Thyroid gland (tissue), 4 donors: ENCODE data around the gene PPP1R8. TPM values are rescaled to one million over a fixed set of nuclear protein-coding genes. Genes with fewer than 3 reads are reported as not detected.
"Not testable (repeated sequence)": the region's sequence is repeated elsewhere in the genome, so short reads cannot be mapped to it uniquely, and the experiment has no call there.

Source experiments
- DNase-seq, 2 donors: peaks; one replicate each; pipeline ENCODE4 v3.0.0-alpha.2; 2019
- H3K27ac ChIP-seq, 3 donors: fragments of 200-600 bp; sonication (generic); 1 replicate in 2 of 3; 2 replicates in 1 of 3; pipeline ENCODE4 v1.5.1; 2016 to 2019; ENCODE audit warnings: mild to moderate bottlenecking in 1 of 3, moderate library complexity in 1 of 3
- H3K27me3 ChIP-seq: fragments of 200-600 bp; sonication (generic); one replicate; pipeline ENCODE4 v1.5.1; 2019
- H3K36me3 ChIP-seq, 2 donors: fragments of 200-600 bp; sonication (generic); one replicate each; pipeline ENCODE4 v1.5.1; 2016 to 2019
- H3K4me1 ChIP-seq, 2 donors: fragments of 200-600 bp; sonication (generic); one replicate each; pipeline ENCODE4 v1.5.1; 2017 to 2019
- H3K4me3 ChIP-seq, 3 donors: fragments of 200-600 bp; sonication (generic); replicated peaks in 1 of 3; 1 replicate in 2 of 3; 2 replicates in 1 of 3; pipeline ENCODE4 v1.5.1; 2016; ENCODE audit warnings: mild to moderate bottlenecking in 1 of 3
- H3K9me3 ChIP-seq: fragments of 200-600 bp; sonication (generic); one replicate; pipeline ENCODE4 v1.5.1; 2017
- CTCF ChIP-seq, 6 experiments: fragments of 200-600 bp in 3 of 6; fragments of 450-650 bp in 3 of 6; sonication (generic) in 3 of 6; IDR thresholded peaks; one replicate each; pipeline ENCODE4 v1.5.1; 2016 to 2019; ENCODE audit warnings: antibody characterized with exemption in 6 of 6, mild to moderate bottlenecking in 2 of 6, inconsistent platforms in 1 of 6, moderate library complexity in 1 of 6
- POLR2A ChIP-seq, 2 donors: fragments of 450-650 bp; IDR thresholded peaks; one replicate each; pipeline ENCODE4 v1.6.1; 2017; ENCODE audit warnings: antibody characterized with exemption in 2 of 2, mild to moderate bottlenecking in 2 of 2, moderate library complexity in 1 of 2
- WGBS, 2 donors: methylation state at CpG; one replicate each; pipeline ENCODE4 v1.1.5; 2017; 5-methylcytosine and 5-hydroxymethylcytosine counted together
- intact Hi-C: fragments of 100-400 bp; cut with DNase I; formaldehyde crosslinking; loops from one replicate; pipeline ENCODE4 v1.15.1; 2023
- total RNA-seq, 4 donors: library from RNA; depleted of rRNA; stranded (reverse); fragments of >200 nt; gene quantifications; one replicate each; pipeline ENCODE4 v1.2.3, GENCODE V29; 2016

Gene PPP1R8
- total RNA-seq, 4 donors from 2014 or later, result 29.2 to 34.8 (median 33.1) TPM

GRCh38 chr1:27855085-27855484, 24.5 kb downstream of the PPP1R8 start:
- Histone ChIP-seq H3K4me1 (peaks cover 4 to 7% of the 10 kb centered on the region in 2 donors), H3K36me3 (peaks cover 13% of the 10 kb centered on the region in 2 donors), H3K4me3 (no peak overlapping the region), H3K9me3 (no peaks in the 10 kb centered on the region), H3K27ac (no peak overlapping the region), H3K27me3 (no peaks in the 10 kb centered on the region)
- WGBS, 2 donors, result 84 to 94% methylated on average over 6 of the region's 6 CpGs
- intact Hi-C loops, result loop anchor here (5.0 kb wide), 1 partner anchor 127 kb away; no protein-coding TSS in a partner anchor
- no peak for DNase-seq
- no peak for TF ChIP-seq CTCF (IDR thresholded peaks at IDR 0.05)
- TF ChIP-seq POLR2A (IDR thresholded peaks at IDR 0.05), result no peak

GRCh38 chr1:27856561-27857343, 26.2 kb downstream of the PPP1R8 start:
- WGBS, 2 donors, result 59 to 63% methylated on average over 11 to 12 of the region's 12 CpGs
- Histone ChIP-seq H3K4me3 (no peak overlapping the region), H3K36me3 (peaks cover 1 to 2% of the 10 kb centered on the region in 2 donors), H3K9me3 (no peaks in the 10 kb centered on the region), H3K27me3 (no peaks in the 10 kb centered on the region), H3K27ac (no peak overlapping the region), H3K4me1 (peaks cover 4 to 7% of the 10 kb centered on the region in 2 donors)
- intact Hi-C loops, result loop anchor here (5.0 kb wide), 1 partner anchor 126 kb away; no protein-coding TSS in a partner anchor
- no peak for DNase-seq
- TF ChIP-seq POLR2A (IDR thresholded peaks at IDR 0.05) (no peak), CTCF (IDR thresholded peaks at IDR 0.05) (no peak)

GRCh38 chr1:27857552-27857951, 27.0 kb downstream of the PPP1R8 start:
- 79 to 81% methylated on average over 11 of the region's 11 CpGs for WGBS, 2 donors
- H3K27me3 ChIP-seq, H3K27ac ChIP-seq, H3K36me3 ChIP-seq, H3K9me3 ChIP-seq, H3K4me3 ChIP-seq, DNase-seq: not testable (repeated sequence)
- intact Hi-C loops, result loop anchor here (5.0 kb wide), 1 partner anchor 125 kb away; no protein-coding TSS in a partner anchor
- peaks cover 7 to 12% of the 10 kb centered on the region in 2 donors for H3K4me1 ChIP-seq

- TF ChIP-seq CTCF (IDR thresholded peaks at IDR 0.05), result peak; percentile 95 to 98 (median 98)
- TF ChIP-seq POLR2A (IDR thresholded peaks at IDR 0.05), result no peak
- DNase-seq, result peak; percentile 96 to 97
- H3K27ac ChIP-seq, result peak overlapping the region in 1 of 3 donors; percentile 38
- H3K4me3 ChIP-seq, result no peak overlapping the region
- no peaks in the 10 kb centered on the region for H3K36me3 ChIP-seq
- no peaks in the 10 kb centered on the region for H3K9me3 ChIP-seq
- 29 to 44% methylated on average over 8 to 10 of the region's 10 CpGs for WGBS, 2 donors
- intact Hi-C loops, result loop anchor here (5.0 kb wide), 1 partner anchor 124 kb away; no protein-coding TSS in a partner anchor
- no peaks in the 10 kb centered on the region for H3K27me3 ChIP-seq
- peaks cover 13 to 20% of the 10 kb centered on the region in 2 donors for H3K4me1 ChIP-seq
Observed at GRCh38 chr1:27858072-27858948, 27.7 kb downstream of the PPP1R8 start.

- TF ChIP-seq POLR2A (IDR thresholded peaks at IDR 0.05), result no peak
- no peak for TF ChIP-seq CTCF (IDR thresholded peaks at IDR 0.05)
- WGBS, 2 donors, result 89 to 92% methylated on average over 14 of the region's 14 CpGs
- no peak for DNase-seq
- Histone ChIP-seq H3K27ac (no peak overlapping the region), H3K27me3 (no peaks in the 10 kb centered on the region), H3K36me3 (no peaks in the 10 kb centered on the region), H3K4me3 (no peak overlapping the region), H3K4me1 (peaks cover 18 to 27% of the 10 kb centered on the region in 2 donors), H3K9me3 (no peaks in the 10 kb centered on the region)
- intact Hi-C loops, result loop anchor here (5.0 kb wide), 1 partner anchor 123 kb away; no protein-coding TSS in a partner anchor
Observed at GRCh38 chr1:27858949-27859576, 28.5 kb downstream of the PPP1R8 start.
